HG02840 (cell line): ENCODE results near the gene CELF2.
"Not testable (repeated sequence)": the region's sequence is repeated elsewhere in the genome, so short reads cannot be mapped to it uniquely, and the experiment has no call there.

Experiments used
- ATAC-seq: cut with Tn5 transposase; IDR thresholded peaks from one replicate; pipeline ENCODE4 v1.9.1; 2021; ENCODE audit warnings: mild to moderate bottlenecking, moderate library complexity, moderate number of reproducible peaks; ENCODE audit not compliant: unreplicated experiment, low FRiP score

The CELF2 gene

DNA sequence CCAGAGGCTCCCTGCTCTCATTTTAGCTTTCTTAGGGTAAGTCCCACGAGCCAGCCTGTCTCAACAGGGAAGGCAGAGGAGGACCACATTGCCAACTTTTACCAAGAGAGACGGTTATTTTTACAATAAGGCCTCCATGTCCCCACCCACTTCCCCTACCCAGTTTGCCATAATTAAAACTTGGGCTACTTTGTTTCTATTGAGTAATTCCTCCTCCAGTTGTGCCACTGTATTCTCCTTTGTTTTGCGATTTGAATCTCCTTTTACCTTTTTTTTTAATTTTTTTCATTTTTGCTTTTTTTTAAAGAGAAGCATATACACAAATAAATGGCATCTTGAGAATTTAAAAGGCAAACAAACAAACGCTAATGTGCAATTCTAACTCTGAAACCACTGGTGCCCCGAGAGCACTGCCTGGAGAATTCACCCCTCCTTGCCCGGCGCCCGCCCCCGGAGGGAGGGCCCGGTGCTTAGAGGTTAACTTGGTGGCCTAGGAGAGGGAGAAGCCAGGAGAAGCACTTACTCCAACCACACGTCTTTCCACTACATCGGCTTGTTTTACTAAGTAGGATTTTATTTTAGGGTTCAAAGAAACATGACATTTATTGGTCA, 311.5 kb downstream of the CELF2 start:
- ATAC-seq = no peak

DNA sequence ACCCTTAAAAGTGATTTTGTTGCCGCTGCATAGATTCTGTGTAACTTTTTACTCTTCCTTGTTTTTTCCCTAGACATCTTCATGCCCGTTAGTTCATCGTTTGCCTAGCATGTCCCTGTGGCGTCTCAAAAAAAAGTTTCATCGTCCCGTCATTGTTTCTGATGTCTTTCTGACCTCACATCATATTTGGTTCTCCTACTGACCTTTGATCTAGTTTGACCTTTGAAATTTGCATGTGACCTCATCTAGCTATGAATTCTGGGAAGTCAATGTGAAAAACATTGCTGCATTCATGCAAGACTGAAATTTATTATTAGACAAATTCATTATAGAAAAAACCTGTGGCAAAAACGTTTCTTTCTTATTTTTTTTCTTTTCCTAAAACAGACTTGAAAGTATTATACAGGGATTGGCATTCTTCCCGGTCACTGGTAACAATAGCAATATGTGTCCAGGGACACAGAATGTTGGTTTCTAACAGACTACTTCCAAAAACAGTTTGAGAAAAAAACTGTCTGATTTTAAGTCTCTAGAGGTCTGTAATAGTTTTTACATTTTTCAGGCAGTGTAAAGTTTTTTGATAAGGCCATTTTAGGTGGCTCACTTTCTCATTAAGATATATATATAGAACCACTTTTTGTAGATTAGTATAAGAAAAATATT, 312.8 kb downstream of the CELF2 start:
- ATAC-seq = no peak

DNA sequence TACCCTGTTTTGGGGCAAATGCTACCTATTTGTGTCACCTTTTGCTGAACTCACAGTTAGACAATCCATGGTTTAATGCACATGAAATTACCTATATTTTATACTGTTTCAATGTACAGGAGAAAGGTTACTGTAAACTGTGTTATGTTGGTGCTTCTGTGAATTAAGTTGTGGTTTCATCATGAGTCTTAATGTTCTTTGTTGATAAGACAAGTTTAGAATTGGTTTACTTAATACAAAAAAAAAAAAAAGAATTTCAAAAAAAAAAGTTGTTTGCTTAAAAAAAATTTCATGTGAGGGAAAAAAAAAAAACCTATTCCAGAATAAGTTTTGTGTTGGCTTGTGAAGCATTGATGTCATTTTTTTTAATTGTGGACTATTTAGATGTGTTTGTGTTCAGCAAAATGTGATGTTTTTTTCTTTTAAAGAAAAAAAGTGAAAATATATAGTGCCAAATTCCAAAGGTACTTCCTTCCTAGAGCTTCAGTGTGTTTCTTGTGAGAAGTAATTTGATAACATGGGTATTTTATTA, 313.4 kb downstream of the CELF2 start:
- ATAC-seq = no peak

DNA sequence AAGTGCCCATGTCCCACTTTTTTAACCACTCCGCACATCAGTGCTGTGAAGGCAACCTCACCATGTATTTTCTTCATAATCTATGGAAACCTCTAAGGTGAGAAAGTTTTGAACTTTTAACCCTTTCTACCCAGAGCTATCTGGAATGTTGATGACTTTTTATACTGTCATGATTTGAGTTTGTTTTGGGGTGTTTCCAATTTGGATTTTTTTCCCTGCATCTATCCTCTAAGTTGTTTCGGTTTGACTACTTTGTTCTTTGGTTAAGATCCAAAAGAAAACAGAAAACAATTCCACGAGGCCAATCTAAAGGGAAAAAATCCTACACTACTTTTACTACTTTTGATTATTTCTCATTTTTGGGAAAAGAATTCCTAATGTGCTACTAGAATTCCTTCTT, 314.1 kb downstream of the CELF2 start:
- no peak for ATAC-seq

DNA sequence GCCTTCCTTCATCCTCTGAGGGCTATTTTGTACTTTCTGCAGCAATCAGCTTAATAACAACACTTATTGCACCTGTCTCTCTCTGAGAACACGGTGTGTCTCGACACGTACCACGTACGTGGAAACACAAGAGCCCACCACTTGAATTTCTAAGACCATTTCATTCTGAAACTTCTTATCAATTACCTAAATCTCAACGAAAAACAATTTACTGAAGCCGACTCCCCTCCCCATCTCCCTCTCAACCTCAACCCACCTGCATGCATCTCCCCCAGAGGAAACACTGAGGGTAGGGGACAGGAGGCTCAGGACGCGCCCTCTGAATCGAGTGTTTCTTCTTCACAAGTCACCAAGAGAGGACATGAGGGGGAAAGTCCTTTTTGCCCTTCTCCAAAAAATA, 315.2 kb downstream of the CELF2 start:
- ATAC-seq = no peak

DNA sequence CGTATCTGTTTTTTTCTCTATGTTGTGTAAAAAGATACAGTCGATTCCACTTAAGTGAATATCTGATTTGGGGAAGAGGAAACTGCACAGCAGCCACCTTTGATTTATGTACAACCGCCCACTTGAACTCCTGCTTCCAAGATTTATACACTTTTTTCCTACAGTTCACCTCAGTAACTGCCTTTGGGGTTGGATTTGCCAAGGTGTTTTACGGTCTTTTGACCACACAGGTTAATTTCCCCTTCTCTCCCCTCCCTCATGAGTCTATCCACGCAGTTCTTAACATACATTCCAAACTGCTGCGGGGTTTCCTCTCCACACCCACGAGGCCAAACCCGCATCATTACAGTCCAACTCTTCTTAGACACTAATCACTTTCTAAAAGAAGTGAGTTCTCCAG, 316.8 kb downstream of the CELF2 start:
- ATAC-seq = no peak

DNA sequence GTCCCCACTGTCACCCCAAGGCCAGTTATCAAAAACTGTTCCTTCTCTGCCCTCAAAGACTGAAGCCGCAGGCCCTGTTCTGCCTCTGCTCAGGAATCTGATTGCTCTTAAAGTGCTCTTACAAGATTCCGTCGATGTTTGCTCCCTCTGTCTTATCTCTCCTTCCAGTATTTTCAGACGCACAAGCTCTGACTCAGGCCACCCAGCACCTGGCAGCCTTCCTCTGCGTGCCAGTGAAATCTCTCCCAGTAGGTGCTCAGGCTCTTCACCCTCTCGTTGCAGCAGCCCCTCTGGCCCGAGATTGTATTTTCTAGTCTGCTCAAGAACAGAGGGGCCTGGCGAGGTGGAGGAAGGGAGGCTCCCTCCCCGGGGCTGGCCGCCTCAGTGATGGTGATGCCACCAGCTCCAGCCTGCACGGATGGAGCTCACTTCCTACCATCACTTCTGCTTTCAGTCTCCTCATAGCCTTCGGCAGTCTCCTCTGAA, 317.5 kb downstream of the CELF2 start:
- ATAC-seq = no peak

DNA sequence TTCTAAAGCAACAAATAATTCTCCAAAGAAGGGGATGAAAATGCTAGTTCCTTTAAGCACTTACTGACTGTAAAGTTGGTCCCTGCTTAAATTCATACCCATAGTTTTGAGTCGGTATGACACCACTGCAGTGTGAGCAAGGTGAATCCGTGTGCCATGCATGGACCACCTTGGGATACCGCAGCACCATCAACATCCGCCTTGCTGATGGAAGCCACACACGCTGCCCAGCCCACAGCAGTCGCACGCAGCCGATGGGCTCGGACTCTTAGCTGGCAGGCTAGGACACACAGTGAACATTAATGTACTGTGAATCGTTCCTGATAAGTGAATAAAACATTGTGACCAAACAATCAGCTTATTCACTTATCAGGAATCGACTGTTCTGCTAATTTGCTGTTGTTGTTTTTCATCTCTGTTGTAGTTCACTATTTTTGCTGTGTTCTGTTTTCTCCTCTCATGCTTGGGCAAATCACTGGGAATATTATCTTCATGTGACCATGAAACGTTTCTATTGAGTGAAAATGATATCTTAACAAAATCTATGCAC, 318.3 kb downstream of the CELF2 start:
- ATAC-seq = no peak

DNA sequence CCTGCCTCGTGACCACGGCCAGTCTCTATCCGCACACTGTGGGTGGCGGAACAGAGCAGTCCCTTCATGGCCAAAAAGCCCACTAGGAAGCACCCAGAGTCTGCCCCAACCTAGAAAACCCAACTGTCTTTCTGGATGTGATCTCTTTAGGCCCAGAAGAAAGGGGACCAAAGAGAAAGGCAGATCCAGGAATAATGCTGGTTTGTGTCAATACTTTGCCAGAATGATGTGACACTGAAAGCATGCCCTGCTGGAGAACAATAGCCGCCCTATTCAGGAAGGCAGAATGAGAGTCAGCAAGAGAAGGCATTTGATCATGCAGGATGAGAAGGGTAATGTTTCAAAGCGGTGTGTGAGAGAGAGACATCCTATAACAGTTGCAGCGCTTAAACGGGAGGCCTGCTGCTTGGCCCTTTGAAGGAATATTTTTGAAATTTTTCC, 319.1 kb downstream of the CELF2 start:
- no peak for ATAC-seq

DNA sequence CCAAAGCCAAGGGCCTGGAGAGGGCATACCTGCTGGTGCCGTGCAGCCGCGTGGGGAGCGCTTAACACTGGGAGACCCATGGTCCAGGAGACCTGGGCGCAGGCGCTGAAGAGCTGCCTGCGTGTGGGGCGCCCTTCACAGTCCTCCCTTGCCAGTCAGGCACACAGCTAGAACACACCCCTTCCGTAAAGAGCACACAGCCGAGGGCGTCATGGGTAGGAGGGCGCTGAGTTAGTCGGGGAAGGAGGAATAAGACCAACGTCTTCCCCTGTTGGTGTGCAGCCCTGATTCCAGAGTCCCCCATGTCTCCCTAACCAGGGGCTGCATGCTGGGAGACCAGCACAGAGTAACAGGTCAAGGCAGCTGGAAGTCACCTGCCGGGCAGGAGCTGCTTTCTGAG, 319.8 kb downstream of the CELF2 start:
- ATAC-seq = no peak

DNA sequence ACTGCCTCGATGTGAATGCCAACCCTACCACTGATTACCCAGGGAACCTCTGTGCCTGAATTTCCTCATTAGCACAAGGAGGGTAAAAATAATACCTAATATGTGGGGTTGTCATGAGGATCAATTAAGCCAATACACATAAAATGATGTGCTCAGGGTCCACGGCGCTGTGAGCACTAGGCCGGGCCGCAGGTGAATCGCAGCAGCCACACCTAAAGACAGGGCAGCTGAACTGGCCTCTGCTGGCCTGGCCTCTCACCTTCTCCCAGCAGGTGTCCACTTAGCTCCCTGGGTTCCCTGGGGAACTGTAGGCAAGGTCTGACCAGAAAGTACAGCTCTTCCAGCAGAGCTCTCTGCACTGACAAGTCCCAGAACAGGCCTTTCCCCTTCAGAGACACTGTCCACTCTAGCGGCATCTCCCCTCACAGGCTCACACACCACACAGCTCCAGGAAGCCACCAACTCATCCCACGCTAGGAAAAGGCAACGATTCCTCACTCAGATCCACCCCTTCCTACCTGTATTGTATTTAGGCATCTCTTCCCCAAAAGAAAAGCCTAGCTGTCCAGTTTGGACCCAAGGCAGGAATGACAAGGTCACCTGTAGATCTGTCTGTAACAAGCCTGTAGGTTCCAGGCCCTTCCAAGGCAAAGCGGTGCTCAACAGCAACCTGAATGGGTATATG, 320.6 kb downstream of the CELF2 start:
- ATAC-seq = no peak

DNA sequence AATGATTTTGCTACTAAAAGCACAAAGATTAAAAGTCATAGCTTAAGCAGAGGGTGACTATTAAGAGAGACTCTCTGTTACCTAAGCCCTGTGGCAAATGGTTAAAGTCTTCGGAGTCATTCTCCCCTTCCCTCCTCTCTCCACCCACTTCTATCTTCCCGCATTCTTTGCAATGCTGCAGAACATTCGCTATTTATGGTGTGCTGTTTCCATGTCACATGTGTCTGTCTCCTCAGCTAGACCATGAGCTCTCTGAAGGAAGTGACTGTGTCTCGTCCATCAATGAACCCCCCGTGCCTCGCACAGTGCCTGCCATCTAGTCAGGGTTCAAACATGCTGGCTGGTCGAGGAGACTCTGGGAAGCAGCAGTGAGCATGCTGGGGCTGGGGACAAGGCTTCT, 321.3 kb downstream of the CELF2 start:
- ATAC-seq = no peak

DNA sequence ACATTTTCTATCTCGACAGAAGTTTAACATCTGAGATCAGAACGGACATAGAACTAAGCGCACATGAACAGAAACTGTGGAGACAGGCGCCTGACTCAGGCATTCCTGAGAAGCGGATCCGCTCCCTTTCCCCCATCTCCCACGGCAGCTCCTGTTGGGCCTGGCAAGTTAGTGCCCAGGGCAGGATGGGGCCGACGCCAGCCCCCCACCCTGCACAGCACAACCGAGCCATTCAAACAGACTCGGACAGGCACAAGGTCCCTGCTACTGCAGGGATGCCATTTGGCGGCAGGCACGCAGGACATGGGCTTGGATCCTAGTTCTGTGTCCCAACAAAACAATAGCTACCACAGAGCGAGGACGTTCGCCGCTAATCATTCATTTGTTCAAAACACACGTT, 322.0 kb downstream of the CELF2 start:
- no peak for ATAC-seq

DNA sequence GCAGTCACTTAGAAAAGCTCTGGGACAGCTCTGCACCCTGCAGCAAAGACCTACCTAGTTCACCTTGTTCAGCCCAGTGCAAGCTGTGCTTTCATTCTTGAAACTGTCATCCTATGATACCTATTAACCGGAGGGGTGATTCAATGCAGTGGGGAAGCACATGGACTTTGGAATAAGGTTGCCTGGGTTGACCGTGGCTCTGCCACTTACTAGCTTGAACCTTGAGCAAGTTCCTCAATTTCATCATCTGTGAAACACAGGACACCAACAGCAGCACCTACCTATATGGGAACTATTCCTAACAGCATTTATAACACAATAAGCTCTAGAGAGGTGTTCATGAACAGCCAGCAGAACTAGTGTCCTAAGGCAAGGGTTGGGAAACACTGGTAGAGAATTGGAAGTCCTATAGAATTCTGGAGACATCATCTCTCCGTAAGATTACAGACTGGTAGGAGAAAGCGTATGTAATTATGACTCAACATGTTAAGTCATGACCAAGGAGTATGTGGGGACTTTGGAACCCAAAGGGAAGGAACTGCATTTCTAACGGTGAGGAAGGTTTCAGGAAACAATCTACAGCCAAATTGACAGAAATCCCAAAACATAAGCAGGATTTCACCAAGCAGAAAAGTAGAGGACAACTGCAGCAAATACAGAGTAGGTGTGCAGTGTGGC, 323.8 kb downstream of the CELF2 start:
- no peak for ATAC-seq

DNA sequence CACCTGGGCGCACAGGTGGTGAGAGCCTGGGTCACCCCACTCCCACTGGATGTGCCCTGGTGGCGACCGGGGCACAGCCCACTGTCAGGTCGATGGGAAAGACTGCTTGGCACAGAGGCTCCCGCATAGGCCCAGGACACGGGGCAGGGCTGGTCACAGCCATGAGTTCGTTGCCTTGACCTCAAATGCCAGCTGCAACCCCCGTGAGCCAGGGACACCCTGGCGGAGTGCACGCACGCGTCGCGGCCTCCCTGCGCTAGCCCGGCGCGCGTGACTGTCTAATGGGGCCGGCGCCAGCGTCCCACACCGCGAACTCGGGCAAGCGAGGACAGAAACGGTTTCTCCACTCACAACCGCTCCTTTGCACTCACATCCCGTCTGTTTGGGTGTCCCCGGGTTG, 326.4 kb downstream of the CELF2 start:
- ATAC-seq = no peak

DNA sequence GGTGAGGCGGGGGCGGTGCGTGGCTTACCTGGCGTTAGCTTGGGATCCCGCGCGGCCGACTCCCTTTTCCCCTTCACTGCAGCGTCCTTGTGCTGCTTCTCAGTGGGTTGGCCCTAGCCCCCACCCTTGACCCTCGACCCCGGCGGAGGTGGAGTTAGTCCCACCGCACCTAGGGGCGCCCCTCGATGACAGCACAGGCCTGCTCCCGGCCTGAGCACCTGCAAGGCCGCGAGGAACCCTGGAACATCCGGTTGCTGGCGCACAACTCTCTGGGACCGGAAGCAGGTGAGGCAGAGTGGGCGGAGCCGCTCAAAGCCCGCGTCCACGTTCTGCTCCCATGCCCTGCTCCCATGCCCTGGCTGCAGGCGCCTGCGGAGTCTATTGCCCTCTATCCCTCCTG, 326.9 kb downstream of the CELF2 start:
- ATAC-seq = no peak

DNA sequence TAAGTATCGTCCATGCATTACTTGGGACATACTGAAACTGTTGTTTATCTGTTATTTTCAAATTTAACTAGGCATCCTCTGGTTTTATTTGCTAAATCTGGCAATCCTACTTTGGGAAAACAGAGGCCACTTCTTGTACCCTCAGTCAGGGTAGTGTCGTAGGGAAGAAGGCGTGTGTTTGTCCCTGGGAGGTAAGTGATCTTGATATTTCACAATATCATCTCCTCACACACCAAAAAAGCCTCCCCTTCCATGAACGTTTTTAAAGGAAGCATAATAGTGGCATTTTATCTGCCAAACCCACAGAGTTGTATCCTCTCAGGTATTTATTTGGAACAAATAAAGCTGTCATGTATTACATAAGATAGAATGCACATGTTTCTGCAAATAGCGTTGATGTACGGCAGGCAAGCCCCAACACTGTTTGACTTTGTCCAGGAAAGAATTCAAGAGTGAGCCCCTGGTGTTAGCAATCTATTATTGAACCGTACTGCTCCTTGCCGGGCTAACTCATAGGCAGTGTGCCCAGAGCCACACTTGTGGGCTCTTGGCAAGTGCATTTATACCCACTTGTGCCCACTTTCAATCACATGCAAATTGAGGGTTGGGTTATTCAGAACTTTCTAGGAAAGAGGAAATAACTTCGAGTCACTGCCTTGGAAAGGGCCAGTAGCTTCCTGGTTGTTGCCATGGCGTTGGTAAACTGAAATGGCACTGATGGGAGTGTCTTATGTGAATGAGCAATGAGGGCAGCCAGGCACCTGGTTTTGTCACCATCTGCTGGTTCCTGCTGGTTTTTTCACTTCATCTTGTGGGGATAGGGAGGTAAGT, 327.8 kb downstream of the CELF2 start:
- ATAC-seq = no peak

DNA sequence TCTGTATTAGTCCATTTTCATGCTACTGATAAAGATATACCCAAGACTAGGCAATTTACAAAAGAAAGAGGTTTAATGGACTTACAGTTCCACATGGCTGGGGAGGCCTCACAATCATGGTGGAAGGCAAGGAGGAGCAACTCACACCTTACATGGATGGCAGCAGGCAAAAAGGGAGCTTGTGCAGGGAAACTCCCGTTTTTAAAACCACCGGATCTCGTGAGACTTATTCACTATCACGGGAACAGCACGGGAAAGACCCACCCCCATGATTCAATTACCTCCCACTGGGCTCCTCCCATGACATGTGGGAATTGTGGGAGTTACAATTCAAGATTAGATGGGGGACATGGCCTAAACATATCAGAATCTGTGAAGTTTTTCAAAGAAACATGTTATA, 329.9 kb downstream of the CELF2 start:
- ATAC-seq = not testable (repeated sequence)

DNA sequence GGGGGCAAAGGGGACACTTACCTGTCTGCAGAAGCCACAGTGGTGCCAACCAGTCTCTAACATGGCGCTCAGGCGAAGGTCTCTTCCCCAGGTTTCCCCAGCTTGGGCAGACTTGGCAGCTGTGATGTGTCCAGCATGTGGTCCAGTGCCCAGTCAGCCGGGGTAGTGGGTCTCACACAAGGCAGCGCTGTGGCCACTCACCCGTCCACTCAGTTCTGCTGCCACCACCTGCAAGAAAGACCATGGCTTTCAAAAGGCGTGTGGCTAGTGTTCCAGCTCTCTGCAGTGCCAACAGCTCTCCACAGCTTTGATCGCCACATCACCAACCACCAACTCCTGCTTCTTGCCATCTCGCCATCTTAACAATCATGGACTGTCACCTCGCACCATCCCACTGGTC, 334.1 kb downstream of the CELF2 start:
- no peak for ATAC-seq
